Transverse colon (tissue), 1 donor: ENCODE results near the gene ZNF302.

ENCODE experiments used
- EP300 ChIP-seq: sonication (generic); formaldehyde crosslinking; IDR thresholded peaks from one replicate; pipeline ENCODE4 v1.6.1; 2017; ENCODE audit warnings: antibody characterized with exemption, low read depth
- POLR2A ChIP-seq: fragments of 450-650 bp; IDR thresholded peaks from one replicate; pipeline ENCODE4 v1.6.1; 2016; ENCODE audit warnings: antibody characterized with exemption, mild to moderate bottlenecking, moderate library complexity

DNA sequence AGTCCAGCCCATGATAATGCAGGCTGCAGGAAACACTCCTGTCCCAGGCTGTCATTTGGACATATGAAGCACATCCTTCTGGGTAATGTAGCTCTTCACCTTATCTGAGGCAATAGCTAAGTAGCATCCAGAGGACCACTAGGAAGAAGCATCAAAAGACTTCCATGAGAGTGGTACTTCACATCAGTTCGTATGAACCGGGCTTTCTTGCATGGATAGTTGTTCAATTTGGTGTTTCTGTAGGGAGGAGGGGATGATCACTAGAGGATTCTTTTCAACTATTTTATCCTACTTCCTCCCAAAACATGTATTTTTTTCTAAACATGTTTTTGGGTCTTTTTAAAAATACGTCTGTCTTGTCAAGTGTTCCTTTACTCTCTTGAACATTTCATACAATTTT is 12.9 kb downstream of the ZNF302 start:
- TF ChIP-seq POLR2A (no peak), EP300 (no peak)
